ENCODE measurements around the gene IFT80. TPM values are rescaled to one million over a fixed set of nuclear protein-coding genes. Genes with fewer than 3 reads are reported as not detected.

The IFT80 gene
- total and polyA plus RNA-seq, 8 donors, result 27.9 to 92.0 (median 74.1) TPM

GRCh38 chr3:160409812-160410610, 11.0 kb upstream of the IFT80 start:
- Histone ChIP-seq H3K4me1 (peaks cover 0 to 3% of the 10 kb centered on the region in 2 donors), H3K9me3 (no peaks in the 10 kb centered on the region), H3K4me3 (no peak overlapping the region), H3K36me3 (peaks cover 0 to 31% of the 10 kb centered on the region in 2 donors), H3K27me3 (no peaks in the 10 kb centered on the region), H3K27ac (no peak overlapping the region)
- TF ChIP-seq CTCF (IDR thresholded peaks at IDR 0.05), result no peak
- no peak for ATAC-seq
- intact Hi-C loops (cut with DNase I), result no loop called here
- DNase-seq, result no peak

- TF ChIP-seq CTCF (IDR thresholded peaks at IDR 0.05), result no peak
- no peaks in the 10 kb centered on the region for H3K27me3 ChIP-seq
- DNase-seq, result no peak
- no peaks in the 10 kb centered on the region for H3K9me3 ChIP-seq
- peaks cover 0 to 13% of the 10 kb centered on the region in 2 donors for H3K36me3 ChIP-seq
- peak overlapping the region in 1 of 2 donors; percentile 81 for H3K4me3 ChIP-seq
- H3K4me1 ChIP-seq, result peaks cover 0 to 46% of the 10 kb centered on the region in 2 donors
- intact Hi-C loops (cut with DNase I), result no loop called here
- H3K27ac ChIP-seq, result peak overlapping the region; percentile 48 to 91
- ATAC-seq, result no peak
These were observed 4.9 kb upstream of the IFT80 start for GRCh38 chr3:160403796-160404470.

- no peak for DNase-seq
- no peak for TF ChIP-seq CTCF (IDR thresholded peaks at IDR 0.05)
- intact Hi-C loops (cut with DNase I), result no loop called here
- ATAC-seq, result no peak
- peaks cover 0 to 13% of the 10 kb centered on the region in 2 donors for H3K36me3 ChIP-seq
- peaks cover 0 to 52% of the 10 kb centered on the region in 2 donors for H3K4me1 ChIP-seq
- H3K27ac ChIP-seq, result peak overlapping the region; percentile 35 to 91
- H3K27me3 ChIP-seq, result no peaks in the 10 kb centered on the region
- peak overlapping the region; percentile 12 to 81 for H3K4me3 ChIP-seq
- H3K9me3 ChIP-seq, result no peaks in the 10 kb centered on the region
These were observed 4.1 kb upstream of the IFT80 start for GRCh38 chr3:160403028-160403545.

GRCh38 chr3:160402221-160403027, 3.4 kb upstream of the IFT80 start:
- H3K36me3 ChIP-seq, result peaks cover 0 to 10% of the 10 kb centered on the region in 2 donors
- peaks cover 0 to 57% of the 10 kb centered on the region in 2 donors for H3K4me1 ChIP-seq
- no peak for DNase-seq
- TF ChIP-seq CTCF (IDR thresholded peaks at IDR 0.05), result no peak
- peak overlapping the region; percentile 35 to 91 for H3K27ac ChIP-seq
- H3K4me3 ChIP-seq, result peak overlapping the region; percentile 72 to 81
- no peaks in the 10 kb centered on the region for H3K9me3 ChIP-seq
- ATAC-seq, result no peak
- intact Hi-C loops (cut with DNase I), result no loop called here
- no peaks in the 10 kb centered on the region for H3K27me3 ChIP-seq

All from left lung (tissue), 10 donors.